GM23338 (cell line): Measurements from ENCODE around the gene LMNA. TPM values are rescaled to one million over a fixed set of nuclear protein-coding genes. Genes with fewer than 3 reads are reported as not detected.

Experiments
- ATAC-seq: fragments of 200-7000 bp; cut with Tn5 transposase; 3 replicates; pipeline ENCODE4 v1.9.1; 2020
- DNase-seq: peaks from one replicate; pipeline ENCODE4 v3.0.0-alpha.2; 2015; ENCODE audit warnings: low spot score
- H2AFZ ChIP-seq: fragments of 200-600 bp; sonication (generic); 2 replicates; pipeline ENCODE4 v1.8.0; 2016; ENCODE audit warnings: antibody characterized with exemption, mild to moderate bottlenecking, moderate library complexity
- H3F3A ChIP-seq: fragments of 200-600 bp; sonication (generic); replicated peaks from 2 replicates; pipeline ENCODE4 v1.8.0; 2017; ENCODE audit warnings: antibody characterized with exemption, mixed run types, low read depth
- H3K27ac ChIP-seq: fragments of 200-600 bp; sonication (generic); 2 replicates; pipeline ENCODE4 v1.6.1; 2016; ENCODE audit warnings: low read depth
- H3K27me3 ChIP-seq: fragments of 200-600 bp; sonication (generic); 2 replicates; pipeline ENCODE4 v1.8.0; 2016; ENCODE audit warnings: mild to moderate bottlenecking, mixed run types, moderate library complexity; ENCODE audit not compliant: insufficient read depth
- H3K36me3 ChIP-seq: fragments of 200-600 bp; sonication (generic); 2 replicates; pipeline ENCODE4 v1.8.0; 2016; ENCODE audit warnings: mild to moderate bottlenecking; ENCODE audit not compliant: insufficient read depth
- H3K4me1 ChIP-seq: fragments of 200-600 bp; sonication (generic); 2 replicates; pipeline ENCODE4 v1.8.0; 2016; ENCODE audit warnings: mild to moderate bottlenecking, moderate library complexity; ENCODE audit not compliant: insufficient read depth
- H3K4me2 ChIP-seq: fragments of 200-600 bp; sonication (generic); 2 replicates; pipeline ENCODE4 v1.7.1; 2017; ENCODE audit warnings: mixed run types
- H3K4me3 ChIP-seq: fragments of 200-600 bp; sonication (generic); 2 replicates; pipeline ENCODE4 v1.6.1; 2016; ENCODE audit warnings: mixed run types
- H3K79me2 ChIP-seq: fragments of 200-600 bp; sonication (generic); replicated peaks from 2 replicates; pipeline ENCODE4 v1.8.0; 2017; ENCODE audit warnings: mild to moderate bottlenecking; ENCODE audit not compliant: insufficient read depth
- H3K9me2 ChIP-seq: fragments of 200-600 bp; sonication (generic); 2 replicates; pipeline ENCODE4 v1.8.0; 2017; ENCODE audit not compliant: insufficient read depth
- H4K20me1 ChIP-seq: fragments of 200-600 bp; sonication (generic); replicated peaks from 2 replicates; pipeline ENCODE4 v1.8.0; 2017; ENCODE audit warnings: mild to moderate bottlenecking; ENCODE audit not compliant: insufficient read depth
- H3K27ac Mint-ChIP-seq: 2 replicates; pipeline ENCODE4 v1.8.0; 2020; ENCODE audit warnings: inconsistent platforms, mild to moderate bottlenecking, moderate library complexity, mixed read lengths
- H3K27me3 Mint-ChIP-seq: 3 replicates; pipeline ENCODE4 v1.8.0; 2022; ENCODE audit warnings: low read depth, mild to moderate bottlenecking, moderate library complexity, mixed read lengths, inconsistent platforms; ENCODE audit not compliant: insufficient read depth, poor library complexity
- H3K36me3 Mint-ChIP-seq: 3 replicates; pipeline ENCODE4 v1.8.0; 2021; ENCODE audit warnings: low read depth, mild to moderate bottlenecking, inconsistent platforms, moderate library complexity, mixed read lengths
- H3K4me1 Mint-ChIP-seq: 3 replicates; pipeline ENCODE4 v1.8.0; 2020; ENCODE audit warnings: mild to moderate bottlenecking, inconsistent platforms, mixed read lengths
- H3K4me3 Mint-ChIP-seq: 3 replicates; pipeline ENCODE4 v1.8.0; 2021; ENCODE audit warnings: moderate library complexity, mild to moderate bottlenecking, inconsistent platforms, mixed read lengths
- H3K9me3 Mint-ChIP-seq: 3 replicates; pipeline ENCODE4 v1.8.0; 2020; ENCODE audit warnings: moderate library complexity, mild to moderate bottlenecking, inconsistent platforms, mixed read lengths
- NANOG ChIP-seq: IDR thresholded peaks from 2 replicates; pipeline ENCODE4 v1.6.1; 2016; ENCODE audit warnings: antibody characterized with exemption, borderline replicate concordance
- polyA plus RNA-seq: library from polyadenylated mRNA; unstranded; fragments of >200 nt; fragmentation: Nextera tagmentation; extraction: Ambion mirVana; gene quantifications from 2 replicates; pipeline ENCODE4 v1.2.1, GENCODE V29; 2016
- total RNA-seq: library from RNA; depleted of rRNA; stranded (reverse); fragments of >200 nt; shearing (Covaris generic); gene quantifications from 2 replicates; pipeline ENCODE4 v1.2.3, GENCODE V29; 2014
- TF ChIP-seq, protein P1 (sequence below): fragments of 250-450 bp; sonication (Bioruptor Pico); IDR thresholded peaks from 2 replicates; pipeline ENCODE4 v1.5.0; 2020; ENCODE audit warnings: mild to moderate bottlenecking, moderate library complexity
- TF ChIP-seq, protein P2 (sequence below), 2 experiments: fragments of 200-600 bp in 1 of 2; sonication (generic) in 1 of 2; conservative IDR thresholded peaks; 2 replicates each; pipeline versions ENCODE4 v1.5.1 to v1.6.1; 2016 to 2017; ENCODE audit warnings: antibody characterized with exemption in 2 of 2, low read depth in 2 of 2, mild to moderate bottlenecking in 2 of 2, moderate library complexity in 1 of 2

LMNA gene
- total and polyA plus RNA-seq, 2 experiments from 2014 or later, result 35.5 to 56.3 TPM

DNA sequence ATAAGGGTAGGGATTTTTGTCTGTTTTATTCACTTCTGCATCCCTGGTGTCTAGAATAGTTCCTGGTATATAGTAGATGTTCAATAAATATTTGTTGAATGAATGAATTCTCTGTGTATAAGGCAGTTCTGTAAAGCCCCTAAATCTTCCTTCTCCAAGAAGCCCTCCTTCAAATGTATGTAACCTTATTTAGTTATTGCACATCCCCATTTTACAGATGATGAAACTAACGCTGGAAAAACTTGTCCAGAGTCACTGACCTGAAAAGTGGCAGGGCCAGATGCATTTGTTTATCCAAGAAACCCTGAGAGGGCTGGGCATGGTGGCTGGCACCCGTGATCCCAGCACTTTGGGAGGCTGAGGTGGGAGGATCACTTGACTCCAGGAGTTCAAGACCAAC lies 4.3 kb upstream of the LMNA start:
- H3K27ac Mint-ChIP-seq, result no peak overlapping the region
- Histone ChIP-seq H2AFZ (no peak overlapping the region), H3K4me2 (no peak overlapping the region), H3K79me2 (no peaks in the 10 kb centered on the region), H3K4me3 (no peak overlapping the region), H3K36me3 (no peaks in the 10 kb centered on the region), H3K9me2 (no peaks in the 10 kb centered on the region), H3K4me1 (peaks cover 35% of the 10 kb centered on the region), H3K27ac (no peak overlapping the region), H3F3A (peaks cover 38% of the 10 kb centered on the region), H3K27me3 (peaks cover 7% of the 10 kb centered on the region; the same call in 1 of the 2 replicates), H4K20me1 (peaks cover 5% of the 10 kb centered on the region; the same call in 1 of the 2 replicates)
- H3K4me3 Mint-ChIP-seq, result no peak overlapping the region
- no peaks in the 10 kb centered on the region for H3K9me3 Mint-ChIP-seq
- no peak for DNase-seq
- no peak for ATAC-seq
- TF ChIP-seq, protein P1, sequence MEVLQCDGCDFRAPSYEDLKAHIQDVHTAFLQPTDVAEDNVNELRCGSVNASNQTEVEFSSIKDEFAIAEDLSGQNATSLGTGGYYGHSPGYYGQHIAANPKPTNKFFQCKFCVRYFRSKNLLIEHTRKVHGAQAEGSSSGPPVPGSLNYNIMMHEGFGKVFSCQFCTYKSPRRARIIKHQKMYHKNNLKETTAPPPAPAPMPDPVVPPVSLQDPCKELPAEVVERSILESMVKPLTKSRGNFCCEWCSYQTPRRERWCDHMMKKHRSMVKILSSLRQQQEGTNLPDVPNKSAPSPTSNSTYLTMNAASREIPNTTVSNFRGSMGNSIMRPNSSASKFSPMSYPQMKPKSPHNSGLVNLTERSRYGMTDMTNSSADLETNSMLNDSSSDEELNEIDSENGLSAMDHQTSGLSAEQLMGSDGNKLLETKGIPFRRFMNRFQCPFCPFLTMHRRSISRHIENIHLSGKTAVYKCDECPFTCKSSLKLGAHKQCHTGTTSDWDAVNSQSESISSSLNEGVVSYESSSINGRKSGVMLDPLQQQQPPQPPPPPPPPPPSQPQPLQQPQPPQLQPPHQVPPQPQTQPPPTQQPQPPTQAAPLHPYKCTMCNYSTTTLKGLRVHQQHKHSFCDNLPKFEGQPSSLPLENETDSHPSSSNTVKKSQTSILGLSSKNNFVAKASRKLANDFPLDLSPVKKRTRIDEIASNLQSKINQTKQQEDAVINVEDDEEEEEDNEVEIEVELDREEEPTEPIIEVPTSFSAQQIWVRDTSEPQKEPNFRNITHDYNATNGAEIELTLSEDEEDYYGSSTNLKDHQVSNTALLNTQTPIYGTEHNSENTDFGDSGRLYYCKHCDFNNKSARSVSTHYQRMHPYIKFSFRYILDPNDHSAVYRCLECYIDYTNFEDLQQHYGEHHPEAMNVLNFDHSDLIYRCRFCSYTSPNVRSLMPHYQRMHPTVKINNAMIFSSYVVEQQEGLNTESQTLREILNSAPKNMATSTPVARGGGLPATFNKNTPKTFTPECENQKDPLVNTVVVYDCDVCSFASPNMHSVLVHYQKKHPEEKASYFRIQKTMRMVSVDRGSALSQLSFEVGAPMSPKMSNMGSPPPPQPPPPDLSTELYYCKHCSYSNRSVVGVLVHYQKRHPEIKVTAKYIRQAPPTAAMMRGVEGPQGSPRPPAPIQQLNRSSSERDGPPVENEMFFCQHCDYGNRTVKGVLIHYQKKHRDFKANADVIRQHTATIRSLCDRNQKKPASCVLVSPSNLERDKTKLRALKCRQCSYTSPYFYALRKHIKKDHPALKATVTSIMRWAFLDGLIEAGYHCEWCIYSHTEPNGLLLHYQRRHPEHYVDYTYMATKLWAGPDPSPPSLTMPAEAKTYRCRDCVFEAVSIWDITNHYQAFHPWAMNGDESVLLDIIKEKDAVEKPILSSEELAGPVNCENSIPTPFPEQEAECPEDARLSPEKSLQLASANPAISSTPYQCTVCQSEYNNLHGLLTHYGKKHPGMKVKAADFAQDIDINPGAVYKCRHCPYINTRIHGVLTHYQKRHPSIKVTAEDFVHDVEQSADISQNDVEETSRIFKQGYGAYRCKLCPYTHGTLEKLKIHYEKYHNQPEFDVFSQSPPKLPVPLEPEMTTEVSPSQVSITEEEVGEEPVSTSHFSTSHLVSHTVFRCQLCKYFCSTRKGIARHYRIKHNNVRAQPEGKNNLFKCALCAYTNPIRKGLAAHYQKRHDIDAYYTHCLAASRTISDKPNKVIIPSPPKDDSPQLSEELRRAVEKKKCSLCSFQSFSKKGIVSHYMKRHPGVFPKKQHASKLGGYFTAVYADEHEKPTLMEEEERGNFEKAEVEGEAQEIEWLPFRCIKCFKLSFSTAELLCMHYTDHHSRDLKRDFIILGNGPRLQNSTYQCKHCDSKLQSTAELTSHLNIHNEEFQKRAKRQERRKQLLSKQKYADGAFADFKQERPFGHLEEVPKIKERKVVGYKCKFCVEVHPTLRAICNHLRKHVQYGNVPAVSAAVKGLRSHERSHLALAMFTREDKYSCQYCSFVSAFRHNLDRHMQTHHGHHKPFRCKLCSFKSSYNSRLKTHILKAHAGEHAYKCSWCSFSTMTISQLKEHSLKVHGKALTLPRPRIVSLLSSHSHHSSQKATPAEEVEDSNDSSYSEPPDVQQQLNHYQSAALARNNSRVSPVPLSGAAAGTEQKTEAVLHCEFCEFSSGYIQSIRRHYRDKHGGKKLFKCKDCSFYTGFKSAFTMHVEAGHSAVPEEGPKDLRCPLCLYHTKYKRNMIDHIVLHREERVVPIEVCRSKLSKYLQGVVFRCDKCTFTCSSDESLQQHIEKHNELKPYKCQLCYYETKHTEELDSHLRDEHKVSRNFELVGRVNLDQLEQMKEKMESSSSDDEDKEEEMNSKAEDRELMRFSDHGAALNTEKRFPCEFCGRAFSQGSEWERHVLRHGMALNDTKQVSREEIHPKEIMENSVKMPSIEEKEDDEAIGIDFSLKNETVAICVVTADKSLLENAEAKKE (CRISPR knock-in tag), result no peak
- TF ChIP-seq NANOG, result no peak
- TF ChIP-seq, protein P2, sequence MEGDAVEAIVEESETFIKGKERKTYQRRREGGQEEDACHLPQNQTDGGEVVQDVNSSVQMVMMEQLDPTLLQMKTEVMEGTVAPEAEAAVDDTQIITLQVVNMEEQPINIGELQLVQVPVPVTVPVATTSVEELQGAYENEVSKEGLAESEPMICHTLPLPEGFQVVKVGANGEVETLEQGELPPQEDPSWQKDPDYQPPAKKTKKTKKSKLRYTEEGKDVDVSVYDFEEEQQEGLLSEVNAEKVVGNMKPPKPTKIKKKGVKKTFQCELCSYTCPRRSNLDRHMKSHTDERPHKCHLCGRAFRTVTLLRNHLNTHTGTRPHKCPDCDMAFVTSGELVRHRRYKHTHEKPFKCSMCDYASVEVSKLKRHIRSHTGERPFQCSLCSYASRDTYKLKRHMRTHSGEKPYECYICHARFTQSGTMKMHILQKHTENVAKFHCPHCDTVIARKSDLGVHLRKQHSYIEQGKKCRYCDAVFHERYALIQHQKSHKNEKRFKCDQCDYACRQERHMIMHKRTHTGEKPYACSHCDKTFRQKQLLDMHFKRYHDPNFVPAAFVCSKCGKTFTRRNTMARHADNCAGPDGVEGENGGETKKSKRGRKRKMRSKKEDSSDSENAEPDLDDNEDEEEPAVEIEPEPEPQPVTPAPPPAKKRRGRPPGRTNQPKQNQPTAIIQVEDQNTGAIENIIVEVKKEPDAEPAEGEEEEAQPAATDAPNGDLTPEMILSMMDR (conservative IDR thresholded peaks at IDR 0.05; ENCODE audit: low read depth in 2 of 2), result no peak
- H3K36me3 Mint-ChIP-seq, result no peaks in the 10 kb centered on the region
- H3K4me1 Mint-ChIP-seq, result peaks cover 40% of the 10 kb centered on the region
- H3K27me3 Mint-ChIP-seq, result peaks cover 41% of the 10 kb centered on the region
